ENCODE results near the gene FOLR1. TPM values are rescaled to one million over a fixed set of nuclear protein-coding genes. Genes with fewer than 3 reads are reported as not detected.
"Not testable (repeated sequence)": the region's sequence is repeated elsewhere in the genome, so short reads cannot be mapped to it uniquely, and the experiment has no call there.

FOLR1 gene
- total RNA-seq, 1 experiment from 2014 or later: 7.3 TPM

DNA sequence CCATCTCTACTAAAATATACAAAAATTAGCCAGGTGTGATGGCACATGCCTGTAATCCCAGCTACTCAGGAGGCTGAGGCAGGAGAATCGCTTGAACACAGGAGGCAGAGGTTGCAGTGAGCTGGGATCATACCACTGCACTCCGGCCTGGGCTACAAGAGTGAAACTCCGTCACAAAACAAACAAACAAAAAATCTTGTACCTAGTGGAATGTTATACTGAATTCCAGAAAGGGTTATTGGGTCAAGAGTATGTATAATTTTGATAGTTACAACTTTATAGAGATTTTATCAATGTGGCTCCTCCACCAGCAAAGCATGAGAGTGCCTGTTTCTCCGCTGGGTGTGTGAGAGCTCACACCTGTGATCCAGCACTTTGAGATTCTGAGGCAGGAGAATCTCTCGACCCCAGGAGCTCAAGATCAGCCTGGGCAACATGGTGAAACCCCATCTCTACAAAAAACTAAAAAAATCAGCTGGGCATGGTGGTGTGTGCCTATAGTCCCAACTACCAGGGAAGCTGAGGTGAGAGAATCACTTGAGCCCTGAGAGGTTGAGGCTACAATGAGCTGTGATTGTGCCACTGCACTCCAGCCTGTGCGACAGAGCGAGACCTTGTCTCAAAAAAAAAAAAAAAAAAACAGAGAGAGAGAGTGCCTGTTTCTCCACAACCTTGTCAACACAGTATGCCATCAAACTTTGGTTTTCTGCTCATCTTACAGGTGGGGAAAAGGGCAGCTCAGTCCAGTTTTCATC lies 12.7 kb upstream of the FOLR1 start:
- in situ Hi-C loops (cut with HindIII; ENCODE audit: low pct_unique_long_range_greater_than_20kb, low sequenced_read_pairs): no loop called here
- DNase-seq (ENCODE audit: low read depth): peak; percentile 16

DNA sequence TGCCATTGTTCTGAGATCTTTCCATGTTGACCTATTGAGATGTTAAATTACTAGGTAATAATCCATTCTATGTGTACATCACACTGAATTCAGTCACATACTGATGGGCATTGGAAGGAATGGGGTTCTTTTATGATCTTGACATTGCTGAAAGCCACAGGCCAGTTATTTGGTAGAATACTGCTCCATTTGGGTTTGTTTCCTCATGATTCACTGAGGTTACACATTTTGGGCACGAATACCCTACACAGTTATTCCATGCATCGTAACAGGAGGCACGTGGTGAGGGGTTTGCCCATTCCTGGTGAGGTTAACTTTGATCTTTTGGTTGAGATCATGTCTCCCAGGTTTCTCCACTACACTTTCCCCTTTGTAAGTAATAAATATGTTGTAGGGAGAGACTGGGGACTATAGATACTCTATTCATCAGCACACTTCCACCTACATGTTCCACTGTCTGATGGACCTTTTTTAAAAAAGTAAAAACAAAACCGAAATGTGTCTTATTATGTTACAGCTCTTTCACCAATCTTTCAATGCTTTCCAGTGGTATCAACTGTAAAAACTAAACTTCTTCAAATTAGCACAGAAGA lies 12.0 kb upstream of the FOLR1 start:
- DNase-seq (ENCODE audit: low read depth): no peak
- in situ Hi-C loops (cut with HindIII; ENCODE audit: low pct_unique_long_range_greater_than_20kb, low sequenced_read_pairs): no loop called here

DNA sequence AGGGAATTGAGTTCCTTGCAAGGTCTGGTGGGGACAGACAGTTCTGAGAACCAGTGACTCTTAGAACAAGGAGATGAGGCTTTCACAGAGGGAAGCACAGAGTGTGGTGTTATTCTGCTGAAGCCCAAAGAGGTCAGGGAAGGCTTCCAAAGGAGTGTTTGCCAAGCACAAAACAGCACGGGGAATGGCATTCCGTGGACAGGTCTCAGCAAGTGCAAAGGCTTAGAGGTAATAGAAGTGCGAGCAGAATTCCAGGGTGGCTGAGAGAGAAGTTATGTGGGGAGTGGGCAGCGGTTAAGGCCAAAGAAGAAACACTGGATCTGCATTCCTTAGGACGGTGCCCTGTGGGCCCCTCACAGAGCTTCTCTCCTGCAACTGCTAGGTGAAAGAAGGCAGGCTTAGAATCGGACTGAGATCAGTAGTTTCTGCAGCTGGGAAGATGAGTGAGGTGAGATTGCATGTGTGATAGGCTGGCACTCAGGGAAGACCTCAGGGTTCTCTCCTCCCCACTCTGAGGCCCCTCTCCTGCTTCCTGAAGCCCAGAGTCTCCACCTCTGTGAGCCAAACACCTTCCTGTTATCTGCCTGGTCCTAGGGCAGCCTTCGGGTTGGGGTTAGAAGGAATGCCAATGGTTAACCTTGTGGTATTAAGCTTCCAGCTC lies 10.9 kb upstream of the FOLR1 start:
- in situ Hi-C loops (cut with HindIII; ENCODE audit: low pct_unique_long_range_greater_than_20kb, low sequenced_read_pairs); DNase-seq (ENCODE audit: low read depth): not testable (repeated sequence)

DNA sequence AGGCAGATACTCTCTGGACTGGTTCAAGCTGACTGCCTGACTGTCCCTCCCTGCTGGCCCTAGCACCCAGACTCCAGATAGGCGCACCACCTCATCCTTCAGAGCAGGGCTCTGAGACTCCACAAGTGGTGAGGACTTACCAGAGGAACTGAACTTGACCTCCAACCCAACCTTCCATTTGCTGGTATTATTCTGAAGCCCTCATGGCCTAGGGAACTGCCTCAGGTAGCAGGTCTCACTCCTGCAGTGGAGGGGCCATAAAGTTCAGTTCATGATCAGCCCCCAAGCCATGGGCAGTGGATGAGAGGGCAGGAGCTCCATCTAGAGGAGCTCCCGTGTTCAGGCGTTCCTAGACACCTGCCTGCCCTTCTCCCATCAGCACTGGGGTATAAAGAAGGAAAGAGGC lies 10.4 kb upstream of the FOLR1 start:
- DNase-seq (ENCODE audit: low read depth); in situ Hi-C loops (cut with HindIII; ENCODE audit: low pct_unique_long_range_greater_than_20kb, low sequenced_read_pairs): not testable (repeated sequence)

DNA sequence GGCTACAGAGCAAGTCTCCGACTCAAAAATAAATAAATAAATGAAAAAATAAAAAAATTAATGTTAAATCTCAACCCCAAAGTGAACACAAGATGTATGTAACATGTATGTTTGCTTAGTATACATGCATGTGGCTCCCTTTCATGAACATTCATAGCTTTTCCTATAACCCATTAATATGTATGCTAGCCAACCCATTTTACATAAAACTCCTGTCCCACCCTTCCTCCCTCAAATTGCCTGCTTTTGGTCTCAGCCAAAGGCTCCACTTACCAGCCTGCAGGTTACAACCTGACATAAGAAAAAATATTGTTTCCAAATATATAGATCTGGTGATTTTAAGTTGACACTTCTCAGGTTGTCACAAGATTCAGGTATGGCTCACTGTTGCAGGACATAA lies 3.7 kb upstream of the FOLR1 start:
- in situ Hi-C loops (cut with HindIII; ENCODE audit: low pct_unique_long_range_greater_than_20kb, low sequenced_read_pairs): no loop called here
- DNase-seq (ENCODE audit: low read depth): no peak

DNA sequence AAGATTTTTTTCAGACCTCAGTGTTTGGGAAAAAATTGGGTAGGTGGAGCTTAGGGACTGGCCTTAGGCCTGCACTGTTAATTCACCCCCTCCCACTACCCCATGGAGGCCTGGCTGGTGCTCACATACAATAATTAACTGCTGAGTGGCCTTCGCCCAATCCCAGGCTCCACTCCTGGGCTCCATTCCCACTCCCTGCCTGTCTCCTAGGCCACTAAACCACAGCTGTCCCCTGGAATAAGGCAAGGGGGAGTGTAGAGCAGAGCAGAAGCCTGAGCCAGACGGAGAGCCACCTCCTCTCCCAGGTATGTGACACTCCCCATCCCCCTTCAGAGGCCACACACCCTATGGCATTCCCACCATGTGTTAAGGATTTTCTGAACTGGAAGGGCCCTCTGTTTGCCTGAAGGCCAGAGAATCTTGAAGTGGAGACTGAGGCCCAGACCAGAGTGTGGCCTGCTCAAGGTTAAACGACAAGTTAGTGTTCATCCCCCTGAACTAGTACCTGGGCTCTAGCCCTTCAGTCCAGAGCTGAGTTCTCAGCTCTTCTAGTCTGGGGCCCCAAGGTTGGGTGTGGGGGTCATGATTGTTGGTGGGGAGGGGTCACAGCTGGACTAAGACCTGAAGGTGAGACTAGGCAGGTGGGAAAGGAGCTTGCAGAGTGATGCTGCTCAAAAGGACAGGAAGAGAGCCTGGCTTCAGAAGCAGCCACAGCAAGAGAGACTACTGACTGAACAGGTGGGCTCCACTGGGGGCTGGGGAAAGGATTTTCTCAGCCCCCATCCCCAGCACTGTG lies 2.3 kb upstream of the FOLR1 start:
- DNase-seq (ENCODE audit: low read depth): peak; percentile 12

DNA sequence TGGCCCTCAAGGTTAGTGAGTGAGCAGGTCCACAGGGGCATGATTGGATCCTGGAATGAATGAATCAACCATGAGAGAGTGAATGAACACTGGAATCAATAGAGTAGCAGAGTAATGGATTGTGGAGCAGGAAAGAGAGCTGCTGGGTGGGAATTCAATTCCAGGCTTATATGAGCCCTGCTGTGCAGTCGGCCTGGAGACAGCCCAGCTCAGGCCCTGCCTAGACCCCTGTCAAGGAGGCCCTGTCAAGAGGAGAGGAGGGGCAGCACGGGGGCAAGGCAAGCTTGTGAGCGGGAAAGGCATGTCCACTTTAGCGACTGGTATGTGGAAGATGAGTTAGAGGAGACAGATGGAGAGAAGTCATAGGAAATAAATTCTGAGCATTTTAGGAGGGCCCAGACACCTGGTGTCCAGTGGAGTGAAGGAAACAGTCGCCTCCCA lies 1.3 kb upstream of the FOLR1 start:
- DNase-seq (ENCODE audit: low read depth): no peak
- in situ Hi-C loops (cut with HindIII; ENCODE audit: low pct_unique_long_range_greater_than_20kb, low sequenced_read_pairs): no loop called here

More for the DNA sequence above, 2.3 kb upstream of the FOLR1 start:
- in situ Hi-C loops (cut with HindIII; ENCODE audit: low pct_unique_long_range_greater_than_20kb, low sequenced_read_pairs): no loop called here

DNA sequence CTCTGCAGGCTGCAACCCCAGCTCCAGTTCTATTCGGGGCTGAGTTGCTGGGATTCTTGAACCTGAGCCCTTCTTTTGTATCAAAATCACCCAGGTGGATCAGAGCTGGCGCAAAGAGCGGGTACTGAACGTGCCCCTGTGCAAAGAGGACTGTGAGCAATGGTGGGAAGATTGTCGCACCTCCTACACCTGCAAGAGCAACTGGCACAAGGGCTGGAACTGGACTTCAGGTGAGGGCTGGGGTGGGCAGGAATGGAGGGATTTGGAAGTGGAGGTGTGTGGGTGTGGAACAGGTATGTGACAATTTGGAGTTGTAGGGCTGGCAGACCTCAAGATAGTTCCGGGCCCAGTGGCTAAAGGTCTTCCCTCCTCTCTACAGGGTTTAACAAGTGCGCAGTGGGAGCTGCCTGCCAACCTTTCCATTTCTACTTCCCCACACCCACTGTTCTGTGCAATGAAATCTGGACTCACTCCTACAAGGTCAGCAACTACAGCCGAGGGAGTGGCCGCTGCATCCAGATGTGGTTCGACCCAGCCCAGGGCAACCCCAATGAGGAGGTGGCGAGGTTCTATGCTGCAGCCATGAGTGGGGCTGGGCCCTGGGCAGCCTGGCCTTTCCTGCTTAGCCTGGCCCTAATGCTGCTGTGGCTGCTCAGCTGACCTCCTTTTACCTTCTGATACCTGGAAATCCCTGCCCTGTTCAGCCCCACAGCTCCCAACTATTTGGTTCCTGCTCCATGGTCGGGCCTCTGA lies 3.8 kb downstream of the FOLR1 start:
- no peak for DNase-seq (ENCODE audit: low read depth)
- in situ Hi-C loops (cut with HindIII; ENCODE audit: low pct_unique_long_range_greater_than_20kb, low sequenced_read_pairs): no loop called here

DNA sequence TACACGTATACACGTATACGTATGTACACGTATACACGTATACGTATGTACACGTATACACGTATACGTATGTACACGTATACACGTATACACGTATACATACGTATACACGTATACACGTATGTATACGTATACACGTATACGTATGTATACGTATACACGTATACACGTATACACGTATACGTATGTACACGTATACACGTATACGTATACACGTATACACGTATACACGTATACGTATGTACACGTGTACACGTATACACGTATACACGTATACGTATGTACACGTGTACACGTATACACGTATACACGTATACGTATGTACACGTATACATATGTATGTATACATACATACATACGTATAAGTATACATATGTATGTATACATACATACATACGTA lies 9.5 kb downstream of the FOLR1 start:
- DNase-seq (ENCODE audit: low read depth); in situ Hi-C loops (cut with HindIII; ENCODE audit: low pct_unique_long_range_greater_than_20kb, low sequenced_read_pairs): not testable (repeated sequence)

DNA sequence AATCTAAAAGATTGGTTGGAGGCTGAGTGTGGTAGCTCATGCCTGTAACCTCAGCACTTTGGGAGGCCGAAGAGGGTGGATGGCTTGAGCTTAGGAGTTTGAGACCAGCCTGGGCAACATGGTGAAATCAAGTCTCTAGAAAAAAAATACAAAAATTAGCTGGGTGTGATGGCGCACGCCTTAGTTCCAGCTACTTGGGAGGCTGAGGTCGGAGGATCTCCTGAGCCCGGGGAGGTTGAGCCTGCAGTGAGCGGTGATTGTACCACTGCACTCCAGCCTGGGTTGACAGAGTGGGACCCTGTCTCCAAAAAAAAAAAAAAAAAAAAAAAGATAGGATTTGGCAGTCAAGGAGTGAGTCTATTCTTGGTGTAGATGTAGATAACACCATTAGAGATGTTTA lies 10.6 kb downstream of the FOLR1 start:
- no peak for DNase-seq (ENCODE audit: low read depth)
- in situ Hi-C loops (cut with HindIII; ENCODE audit: low pct_unique_long_range_greater_than_20kb, low sequenced_read_pairs): no loop called here

DNA sequence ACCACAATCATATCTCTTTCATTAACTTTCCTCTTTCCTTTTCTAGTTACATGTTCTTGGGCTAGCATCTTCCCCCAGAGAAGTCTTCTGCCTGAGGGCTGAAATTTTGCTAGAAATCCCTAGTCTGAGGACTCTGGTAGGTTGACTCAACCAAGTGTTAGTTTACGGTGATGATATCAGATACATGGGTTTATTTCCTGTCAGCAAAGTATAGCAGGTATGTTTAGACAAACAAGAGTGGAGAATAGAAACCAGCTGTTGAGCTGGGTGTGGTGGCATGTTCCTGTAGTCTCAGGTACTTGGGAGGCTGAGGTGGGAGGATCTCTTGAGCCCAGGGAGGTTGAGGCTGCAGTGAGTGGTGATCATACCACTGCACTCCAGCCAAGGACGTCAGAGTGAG lies 11.2 kb downstream of the FOLR1 start:
- no peak for DNase-seq (ENCODE audit: low read depth)
- in situ Hi-C loops (cut with HindIII; ENCODE audit: low pct_unique_long_range_greater_than_20kb, low sequenced_read_pairs): no loop called here

DNA sequence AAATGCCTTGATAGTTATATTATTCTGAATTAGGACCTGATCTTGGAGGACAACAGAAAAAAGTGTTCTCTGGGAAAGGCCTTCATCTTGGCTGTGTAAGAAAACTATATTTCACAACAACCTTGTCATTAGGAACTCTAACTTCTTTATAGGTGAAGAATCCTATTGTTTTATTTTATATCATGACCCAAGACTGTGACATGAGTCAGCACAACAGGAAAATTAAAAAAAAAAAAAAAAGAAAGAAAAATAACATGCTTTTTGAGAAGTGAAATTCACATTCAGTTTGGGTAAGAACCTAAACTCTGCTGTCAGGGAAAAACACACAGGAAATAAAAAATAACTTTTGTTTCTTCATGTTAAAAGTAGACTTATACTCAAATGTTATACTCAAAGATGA lies 12.9 kb downstream of the FOLR1 start:
- in situ Hi-C loops (cut with HindIII; ENCODE audit: low pct_unique_long_range_greater_than_20kb, low sequenced_read_pairs): no loop called here
- DNase-seq (ENCODE audit: low read depth): no peak

DNA sequence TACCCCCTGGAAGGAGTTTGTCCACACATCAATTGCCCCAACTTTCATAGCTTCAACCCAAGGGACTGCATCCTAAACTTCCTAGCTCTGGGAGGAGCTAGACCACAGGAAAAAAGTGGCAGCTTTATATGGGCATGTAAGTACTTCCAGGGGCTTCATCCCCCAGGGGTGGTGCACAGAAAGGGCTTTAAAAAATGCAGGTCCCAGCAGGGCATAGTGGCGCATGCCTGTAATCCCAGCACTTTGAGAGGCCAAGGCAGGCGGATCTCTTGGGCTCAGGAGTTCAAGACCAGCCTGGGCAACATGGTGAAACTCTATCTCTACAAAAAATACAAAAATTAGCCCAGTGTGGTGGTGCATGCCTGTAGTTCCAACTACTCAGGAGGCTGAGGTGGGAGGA lies 14.9 kb downstream of the FOLR1 start:
- DNase-seq (ENCODE audit: low read depth); in situ Hi-C loops (cut with HindIII; ENCODE audit: low pct_unique_long_range_greater_than_20kb, low sequenced_read_pairs): not testable (repeated sequence)

DNA sequence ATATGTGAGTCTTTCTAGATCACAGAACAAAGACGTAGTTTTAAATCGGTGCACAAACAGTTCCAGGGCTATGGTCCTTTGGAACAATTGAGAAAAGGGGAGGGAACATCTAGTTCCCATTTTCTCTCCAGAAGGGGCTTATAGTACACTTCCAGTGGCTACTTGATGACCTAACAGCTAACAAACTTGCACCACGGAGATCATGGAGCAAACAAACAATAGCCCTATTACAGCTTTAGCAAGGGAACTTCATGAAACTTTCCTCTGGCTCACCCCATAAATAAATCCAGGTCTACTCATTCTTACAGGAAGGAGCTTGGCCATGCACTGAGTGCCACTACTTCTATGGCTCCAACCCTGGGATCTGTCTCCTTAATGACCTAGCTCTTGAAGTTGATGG lies 16.3 kb downstream of the FOLR1 start:
- DNase-seq (ENCODE audit: low read depth): no peak
- in situ Hi-C loops (cut with HindIII; ENCODE audit: low pct_unique_long_range_greater_than_20kb, low sequenced_read_pairs): no loop called here

DNA sequence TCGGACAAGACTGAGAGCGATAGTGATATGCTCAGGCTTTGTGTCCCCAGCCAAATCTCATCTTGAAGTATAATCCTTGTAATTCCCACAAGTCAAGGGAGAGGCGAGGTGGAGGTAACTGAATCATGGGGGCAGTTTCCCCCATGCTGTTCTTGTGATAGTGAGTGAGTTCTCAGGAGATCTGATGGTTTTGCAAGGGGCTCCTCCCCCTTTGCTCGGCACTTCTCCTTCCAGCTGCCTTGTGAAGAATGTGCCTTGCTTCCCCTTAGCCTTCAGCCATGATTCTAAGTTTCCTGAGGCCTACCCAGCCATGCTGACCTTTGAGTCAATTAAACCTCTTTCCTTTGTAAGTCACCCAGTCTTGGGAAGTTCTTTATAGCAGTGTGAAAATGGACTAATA lies 17.2 kb downstream of the FOLR1 start:
- no peak for DNase-seq (ENCODE audit: low read depth)
- in situ Hi-C loops (cut with HindIII; ENCODE audit: low pct_unique_long_range_greater_than_20kb, low sequenced_read_pairs): no loop called here

DNA sequence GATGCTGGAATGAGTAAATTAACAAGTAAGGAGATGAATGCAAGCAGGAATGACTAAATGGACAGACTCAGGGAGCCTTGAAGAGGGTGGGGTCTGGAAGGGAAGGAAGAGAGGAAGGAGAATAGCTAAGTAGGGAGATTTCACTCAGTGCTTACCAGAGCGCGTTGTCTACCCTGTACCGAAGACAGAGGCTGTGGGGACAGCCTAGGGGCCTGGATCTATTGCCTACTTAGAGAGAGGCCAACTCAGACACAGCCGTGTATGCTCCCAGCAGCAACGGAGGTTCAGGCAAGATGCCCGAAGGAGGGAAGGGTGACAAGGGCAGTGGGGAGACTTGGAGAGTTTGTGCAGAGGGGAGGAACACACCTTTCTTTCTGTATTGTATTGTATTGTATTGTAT lies 24.7 kb downstream of the FOLR1 start, which contains the start of gene FOLR2:
Gene FOLR2, plus strand, starts transcription at position 157 of the 400 bp plus-strand sequence. CDS start 1,791 bp downstream, outside the sequence.
- in situ Hi-C loops (cut with HindIII; ENCODE audit: low pct_unique_long_range_greater_than_20kb, low sequenced_read_pairs): no loop called here
- no peak for DNase-seq (ENCODE audit: low read depth)

DNA sequence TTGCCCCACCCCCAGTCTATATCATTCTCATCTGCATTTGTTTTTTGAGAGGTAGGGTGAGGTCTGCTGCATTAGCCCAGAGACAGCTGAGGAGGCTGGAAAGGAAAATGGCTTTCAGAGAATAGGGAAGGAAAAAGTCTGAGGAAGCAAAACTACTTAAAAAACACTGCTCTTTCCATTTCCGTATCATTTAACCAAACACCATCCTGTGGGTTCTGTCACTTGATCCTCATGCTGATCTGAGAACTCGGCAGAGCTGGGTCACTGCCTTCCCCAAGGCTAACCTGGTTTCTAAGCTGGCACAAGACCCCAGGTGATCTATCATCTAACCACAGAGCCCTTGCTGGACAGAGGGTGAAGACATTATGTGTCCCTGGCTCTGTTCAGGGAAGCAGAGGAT lies 25.9 kb downstream of the FOLR1 start:
- in situ Hi-C loops (cut with HindIII; ENCODE audit: low pct_unique_long_range_greater_than_20kb, low sequenced_read_pairs): no loop called here
- no peak for DNase-seq (ENCODE audit: low read depth)

DNA sequence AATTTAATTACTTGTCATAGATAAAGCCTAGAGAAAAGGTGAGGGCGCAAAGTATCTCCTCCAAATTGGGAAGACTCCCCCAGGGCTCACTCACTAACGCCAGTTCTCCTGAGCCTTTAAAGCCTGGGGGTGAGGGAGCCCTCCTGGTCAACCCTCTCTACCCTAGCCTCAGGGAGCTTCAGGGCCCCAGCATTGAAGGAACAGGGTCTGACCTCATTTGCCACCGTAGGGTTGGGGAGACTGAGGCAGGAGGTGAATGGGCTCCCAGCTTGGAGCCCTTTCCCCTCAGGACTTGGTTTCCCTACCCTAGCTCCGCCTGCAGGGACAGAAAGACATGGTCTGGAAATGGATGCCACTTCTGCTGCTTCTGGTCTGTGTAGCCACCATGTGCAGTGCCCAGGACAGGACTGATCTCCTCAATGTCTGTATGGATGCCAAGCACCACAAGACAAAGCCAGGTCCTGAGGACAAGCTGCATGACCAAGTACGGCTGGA lies 26.4 kb downstream of the FOLR1 start:
- DNase-seq (ENCODE audit: low read depth): no peak
- in situ Hi-C loops (cut with HindIII; ENCODE audit: low pct_unique_long_range_greater_than_20kb, low sequenced_read_pairs): no loop called here

Data from Caki2 (cell line).